Mesendoderm (in vitro differentiated cells): ENCODE measurements around the gene GPSM1.

ENCODE experiments used
- DNase-seq: peaks from one replicate; pipeline ENCODE4 v3.0.0; 2013
- H2AK5ac ChIP-seq: 2 replicates; pipeline ENCODE4 v1.6.1; 2013; ENCODE audit warnings: low read length, inconsistent platforms
- H2BK120ac ChIP-seq: 2 replicates; pipeline ENCODE4 v1.6.1; 2013; ENCODE audit warnings: low read depth, mild to moderate bottlenecking, low read length, moderate library complexity, mixed read lengths
- H2BK15ac ChIP-seq: replicated peaks from 2 replicates; pipeline ENCODE4 v1.6.1; 2013; ENCODE audit warnings: low read depth, mild to moderate bottlenecking, moderate library complexity
- H2BK5ac ChIP-seq: 2 replicates; pipeline ENCODE4 v1.6.1; 2013; ENCODE audit warnings: low read length, inconsistent platforms
- H3K18ac ChIP-seq: 2 replicates; pipeline ENCODE4 v1.6.1; 2013; ENCODE audit warnings: mild to moderate bottlenecking, low read length, mixed read lengths
- H3K23ac ChIP-seq: one replicate; pipeline ENCODE4 v1.6.1; 2013; ENCODE audit warnings: low read length
- H3K27ac ChIP-seq: 2 replicates; pipeline ENCODE4 v1.5.1; 2013; ENCODE audit warnings: low read depth, mild to moderate bottlenecking, inconsistent platforms, low read length, moderate library complexity
- H3K27me3 ChIP-seq: 2 replicates; pipeline ENCODE4 v1.6.1; 2013; ENCODE audit warnings: low read length, control low read depth, mild to moderate bottlenecking, inconsistent platforms; ENCODE audit not compliant: insufficient read depth, poor library complexity
- H3K36me3 ChIP-seq: 2 replicates; pipeline ENCODE4 v1.6.1; 2013; ENCODE audit warnings: low read length, inconsistent platforms; ENCODE audit not compliant: control insufficient read depth, insufficient read depth
- H3K4ac ChIP-seq: one replicate; pipeline ENCODE4 v1.6.1; 2013; ENCODE audit warnings: low read depth, mild to moderate bottlenecking, low read length, moderate library complexity
- H3K4me1 ChIP-seq: 2 replicates; pipeline ENCODE4 v1.6.1; 2013; ENCODE audit warnings: low read depth, low read length, inconsistent platforms; ENCODE audit not compliant: control insufficient read depth
- H3K4me2 ChIP-seq: 2 replicates; pipeline ENCODE4 v1.6.1; 2013; ENCODE audit warnings: low read length
- H3K4me3 ChIP-seq: 2 replicates; pipeline ENCODE4 v1.5.1; 2013; ENCODE audit warnings: mild to moderate bottlenecking, low read length
- H3K56ac ChIP-seq: one replicate; pipeline ENCODE4 v1.6.1; 2013; ENCODE audit warnings: low read length
- H3K79me1 ChIP-seq: 2 replicates; pipeline ENCODE4 v1.6.1; 2013; ENCODE audit warnings: low read length, inconsistent platforms
- H3K79me2 ChIP-seq: 2 replicates; pipeline ENCODE4 v1.6.1; 2013; ENCODE audit warnings: mild to moderate bottlenecking, low read length; ENCODE audit not compliant: control insufficient read depth, insufficient read depth
- H3K9ac ChIP-seq: 2 replicates; pipeline ENCODE4 v1.6.1; 2013; ENCODE audit warnings: low read length, inconsistent platforms
- H4K5ac ChIP-seq: one replicate; pipeline ENCODE4 v1.6.1; 2013; ENCODE audit warnings: low read length
- H4K8ac ChIP-seq: one replicate; pipeline ENCODE4 v1.6.1; 2013; ENCODE audit warnings: low read depth, mild to moderate bottlenecking, control low read depth, low read length, moderate library complexity
- WGBS: extraction: QIAGEN DNeasy Blood & Tissue Kit; methylation state at CpG from one replicate; pipeline ENCODE4 v1.1.7; 2013; ENCODE audit warnings: low lambda C conversion rate, missing lambda C conversion rate; ENCODE audit not compliant: insufficient coverage; ENCODE audit errors: extremely low coverage; 5-methylcytosine and 5-hydroxymethylcytosine counted together

Gene GPSM1

DNA sequence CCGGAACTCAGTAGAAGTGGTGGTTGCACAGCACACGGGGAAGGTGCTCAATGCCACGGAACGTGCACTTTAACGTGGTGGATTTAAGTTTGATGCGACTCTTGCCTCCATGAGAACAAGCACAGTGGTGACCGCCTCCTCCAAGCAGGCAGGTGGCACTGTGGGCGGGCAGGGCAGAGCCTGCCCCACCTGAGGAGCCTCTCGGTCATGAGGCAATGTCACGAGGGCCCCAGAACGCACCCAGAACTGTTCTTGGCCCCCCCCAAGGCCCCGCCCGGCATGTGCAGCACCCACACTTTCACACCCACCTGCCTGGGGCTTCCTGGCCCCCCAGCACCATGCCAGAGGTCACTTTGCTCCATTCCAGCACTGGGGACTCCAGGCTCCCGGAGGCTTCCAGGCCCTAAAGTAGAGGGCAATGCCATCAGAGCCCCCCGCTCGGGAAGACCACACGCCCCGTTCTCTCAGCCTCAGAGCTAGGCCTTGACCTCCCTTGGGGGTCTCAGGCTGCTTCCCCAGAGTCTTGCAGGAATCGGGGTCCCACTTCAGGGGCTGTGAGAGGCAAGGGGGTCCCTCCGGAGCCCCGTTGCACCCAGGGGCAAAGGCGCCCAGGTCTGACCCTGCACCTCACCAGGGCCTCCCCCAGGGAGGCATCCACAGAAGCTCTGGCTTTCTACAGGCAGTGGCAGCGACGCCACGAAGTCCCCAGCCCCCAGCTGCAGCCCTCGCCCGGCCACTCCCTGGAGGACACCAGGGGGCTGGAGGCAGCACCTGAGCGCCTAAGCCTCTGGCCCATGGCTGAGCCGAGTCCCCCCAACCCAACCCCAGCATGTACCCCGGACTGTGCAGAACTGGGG, 37.5 kb upstream of the GPSM1 start:
- no peak overlapping the region for H4K8ac ChIP-seq
- no peak overlapping the region for H3K23ac ChIP-seq
- no peak overlapping the region for H3K4ac ChIP-seq
- no CpG with 5 or more reads among the region's 30 CpGs for WGBS
- H3K27ac ChIP-seq, result no peak overlapping the region
- H3K4me3 ChIP-seq, result no peak overlapping the region
- no peaks in the 10 kb centered on the region for H3K27me3 ChIP-seq
- no peak overlapping the region for H3K9ac ChIP-seq
- H3K4me1 ChIP-seq, result no peaks in the 10 kb centered on the region
- no peak overlapping the region for H2BK5ac ChIP-seq
- H3K4me2 ChIP-seq, result no peak overlapping the region
- H2AK5ac ChIP-seq, result no peak overlapping the region
- H3K79me1 ChIP-seq, result no peaks in the 10 kb centered on the region
- H2BK120ac ChIP-seq, result no peak overlapping the region
- H3K18ac ChIP-seq, result no peak overlapping the region
- DNase-seq, result no peak
- no peak overlapping the region for H3K56ac ChIP-seq
- H3K36me3 ChIP-seq, result no peaks in the 10 kb centered on the region
- no peaks in the 10 kb centered on the region for H3K79me2 ChIP-seq
- no peak overlapping the region for H2BK15ac ChIP-seq
- H4K5ac ChIP-seq, result no peak overlapping the region

- H3K79me1 ChIP-seq, result no peaks in the 10 kb centered on the region
- no peak overlapping the region for H3K4me2 ChIP-seq
- H3K9ac ChIP-seq, result no peak overlapping the region
- DNase-seq, result no peak
- H2AK5ac ChIP-seq, result no peak overlapping the region
- H3K4me3 ChIP-seq, result no peak overlapping the region
- H4K8ac ChIP-seq, result no peak overlapping the region
- no peaks in the 10 kb centered on the region for H3K79me2 ChIP-seq
- no peak overlapping the region for H3K18ac ChIP-seq
- H4K5ac ChIP-seq, result no peak overlapping the region
- H3K23ac ChIP-seq, result no peak overlapping the region
- H3K27ac ChIP-seq, result no peak overlapping the region
- H3K36me3 ChIP-seq, result no peaks in the 10 kb centered on the region
- H2BK5ac ChIP-seq, result no peak overlapping the region
- H2BK15ac ChIP-seq, result no peak overlapping the region
- H3K27me3 ChIP-seq, result no peaks in the 10 kb centered on the region
- no CpG with 5 or more reads among the region's 31 CpGs for WGBS
- H2BK120ac ChIP-seq, result no peak overlapping the region
- no peak overlapping the region for H3K56ac ChIP-seq
- no peak overlapping the region for H3K4ac ChIP-seq
- H3K4me1 ChIP-seq, result no peaks in the 10 kb centered on the region
These were observed 36.8 kb upstream of the GPSM1 start for GRCh38 chr9:136290508-136291000.

DNA sequence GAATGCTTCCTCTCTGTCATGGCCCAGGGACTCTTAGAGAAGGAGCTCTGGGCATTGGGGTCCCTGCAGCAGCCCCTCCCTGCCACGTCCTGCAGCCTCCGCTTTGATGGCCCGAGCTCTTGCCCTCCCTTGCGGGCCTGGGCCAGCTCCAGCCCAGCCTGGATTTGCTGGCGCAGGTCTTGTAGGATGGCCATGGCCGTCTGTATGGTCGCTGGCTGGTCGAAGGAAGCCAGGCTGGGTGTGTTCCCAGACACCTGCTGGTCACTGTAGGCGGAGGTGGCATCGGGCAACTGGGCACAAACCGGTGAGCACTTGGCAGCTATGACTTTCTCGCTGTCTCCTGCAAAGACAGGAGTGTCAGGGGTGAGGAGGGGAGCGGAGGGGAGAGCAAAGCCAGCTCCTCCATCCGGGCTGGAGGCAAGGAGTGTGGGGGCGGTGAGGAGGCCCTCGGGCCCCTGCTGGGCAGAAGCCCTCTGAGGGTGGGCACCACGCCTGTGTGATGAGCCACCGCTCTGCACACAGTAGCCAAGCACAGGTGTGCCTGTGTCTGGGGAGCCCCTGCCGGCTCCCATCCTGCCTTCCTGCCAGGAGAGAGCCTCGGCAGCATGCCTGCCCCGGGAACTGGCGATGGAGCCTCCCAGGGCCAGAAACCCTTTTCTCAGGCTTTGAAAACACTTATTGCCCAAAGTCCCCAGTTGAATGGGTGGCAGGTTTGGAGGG, 35.9 kb upstream of the GPSM1 start:
- no peak overlapping the region for H3K56ac ChIP-seq
- H3K79me1 ChIP-seq, result no peaks in the 10 kb centered on the region
- no peak overlapping the region for H4K5ac ChIP-seq
- no peaks in the 10 kb centered on the region for H3K4me1 ChIP-seq
- no peaks in the 10 kb centered on the region for H3K36me3 ChIP-seq
- no peak overlapping the region for H3K18ac ChIP-seq
- H2AK5ac ChIP-seq, result no peak overlapping the region
- no peak overlapping the region for H2BK15ac ChIP-seq
- H3K9ac ChIP-seq, result no peak overlapping the region
- H4K8ac ChIP-seq, result no peak overlapping the region
- H3K4me2 ChIP-seq, result no peak overlapping the region
- H3K23ac ChIP-seq, result no peak overlapping the region
- no peak overlapping the region for H2BK5ac ChIP-seq
- no peak for DNase-seq
- H2BK120ac ChIP-seq, result no peak overlapping the region
- H3K27me3 ChIP-seq, result no peaks in the 10 kb centered on the region
- H3K4ac ChIP-seq, result no peak overlapping the region
- WGBS, result no CpG with 5 or more reads among the region's 22 CpGs
- no peak overlapping the region for H3K27ac ChIP-seq
- H3K79me2 ChIP-seq, result no peaks in the 10 kb centered on the region
- H3K4me3 ChIP-seq, result no peak overlapping the region

- no peak overlapping the region for H2BK15ac ChIP-seq
- H4K8ac ChIP-seq, result no peak overlapping the region
- no peak overlapping the region for H2BK120ac ChIP-seq
- no peak overlapping the region for H3K4me2 ChIP-seq
- H4K5ac ChIP-seq, result no peak overlapping the region
- H3K79me1 ChIP-seq, result no peaks in the 10 kb centered on the region
- H3K4me1 ChIP-seq, result no peaks in the 10 kb centered on the region
- DNase-seq, result no peak
- no peak overlapping the region for H3K56ac ChIP-seq
- no peaks in the 10 kb centered on the region for H3K79me2 ChIP-seq
- no peak overlapping the region for H3K9ac ChIP-seq
- H3K27ac ChIP-seq, result no peak overlapping the region
- H3K4ac ChIP-seq, result no peak overlapping the region
- no CpG with 5 or more reads among the region's 19 CpGs for WGBS
- H3K27me3 ChIP-seq, result no peaks in the 10 kb centered on the region
- no peak overlapping the region for H3K18ac ChIP-seq
- no peaks in the 10 kb centered on the region for H3K36me3 ChIP-seq
- H3K4me3 ChIP-seq, result no peak overlapping the region
- no peak overlapping the region for H2AK5ac ChIP-seq
- no peak overlapping the region for H3K23ac ChIP-seq
- no peak overlapping the region for H2BK5ac ChIP-seq
These were observed 35.3 kb upstream of the GPSM1 start for GRCh38 chr9:136292026-136292538.

- Histone ChIP-seq H3K79me2 (no peaks in the 10 kb centered on the region), H3K27me3 (no peaks in the 10 kb centered on the region), H3K56ac (no peak overlapping the region), H2AK5ac (no peak overlapping the region), H2BK120ac (no peak overlapping the region), H3K4me1 (no peaks in the 10 kb centered on the region), H3K4me3 (no peak overlapping the region), H3K79me1 (no peaks in the 10 kb centered on the region), H3K4me2 (no peak overlapping the region), H3K9ac (no peak overlapping the region), H4K8ac (no peak overlapping the region), H2BK5ac (no peak overlapping the region), H4K5ac (no peak overlapping the region), H3K36me3 (no peaks in the 10 kb centered on the region), H3K4ac (no peak overlapping the region), H2BK15ac (no peak overlapping the region), H3K18ac (no peak overlapping the region), H3K27ac (no peak overlapping the region), H3K23ac (no peak overlapping the region)
- no peak for DNase-seq
- WGBS, result no CpG with 5 or more reads among the region's 34 CpGs
These were observed 34.5 kb upstream of the GPSM1 start for GRCh38 chr9:136292591-136293448.
